ENCODE data around the gene ERC1. TPM values are rescaled to one million over a fixed set of nuclear protein-coding genes. Genes with fewer than 3 reads are reported as not detected.

ERC1 gene
- total RNA-seq, 1 experiment from 2014 or later = 55.1 TPM

- DNase-seq (ENCODE audit: unreplicated experiment) = no peak
- no peak for TF ChIP-seq CTCF (IDR thresholded peaks at IDR 0.05; ENCODE audit: unreplicated experiment)
- no peak overlapping the region for H3K27ac Mint-ChIP-seq (ENCODE audit: low read depth, unreplicated experiment)
- H3K27me3 Mint-ChIP-seq (ENCODE audit: insufficient read depth, unreplicated experiment) = no peaks in the 10 kb centered on the region
- ChIA-PET CTCF (interaction anchor here (0.6 to 1.3 kb wide), 3 partner anchors 57 to 293 kb away, joined by 4 to 5 read pairs (median 5); no protein-coding TSS in a partner anchor), POLR2A (interaction anchor here (1.0 to 1.1 kb wide), 3 partner anchors 9 to 71 kb away, joined by 3 to 4 read pairs (median 3); no protein-coding TSS in a partner anchor)
- TSS peak; percentile 17 for BruUV-seq (replicated peaks)
- no peaks in the 10 kb centered on the region for H3K4me1 Mint-ChIP-seq (ENCODE audit: insufficient read depth, unreplicated experiment)
- no peaks in the 10 kb centered on the region for H3K9me3 Mint-ChIP-seq (ENCODE audit: unreplicated experiment)
- peaks cover 22% of the 10 kb centered on the region for H3K36me3 Mint-ChIP-seq (ENCODE audit: insufficient read depth, unreplicated experiment)
- H3K4me3 Mint-ChIP-seq (ENCODE audit: unreplicated experiment) = no peak overlapping the region
- intact Hi-C loops (cut with micrococcal nuclease) = no loop called here
These were observed 300.7 kb downstream of the ERC1 start for GRCh38 chr12:1291601-1292332.

GRCh38 chr12:1293901-1294300 is 302.9 kb downstream of the ERC1 start:
- DNase-seq (ENCODE audit: unreplicated experiment) = no peak
- BruUV-seq (replicated peaks) = no TSS peak
- no peaks in the 10 kb centered on the region for H3K27me3 Mint-ChIP-seq (ENCODE audit: insufficient read depth, unreplicated experiment)
- POLR2A ChIA-PET = interaction anchor here (1.4 kb wide), 1 partner anchor 8 kb away, joined by 5 read pairs; no protein-coding TSS in a partner anchor
- H3K4me3 Mint-ChIP-seq (ENCODE audit: unreplicated experiment) = no peak overlapping the region
- no peak overlapping the region for H3K27ac Mint-ChIP-seq (ENCODE audit: low read depth, unreplicated experiment)
- H3K36me3 Mint-ChIP-seq (ENCODE audit: insufficient read depth, unreplicated experiment) = peaks cover 36% of the 10 kb centered on the region
- intact Hi-C loops (cut with micrococcal nuclease) = no loop called here
- no peaks in the 10 kb centered on the region for H3K4me1 Mint-ChIP-seq (ENCODE audit: insufficient read depth, unreplicated experiment)
- TF ChIP-seq CTCF (IDR thresholded peaks at IDR 0.05; ENCODE audit: unreplicated experiment) = no peak
- H3K9me3 Mint-ChIP-seq (ENCODE audit: unreplicated experiment) = peaks cover 7% of the 10 kb centered on the region
- CTCF ChIA-PET = no interaction called here

GRCh38 chr12:1297206-1297605 is 306.2 kb downstream of the ERC1 start:
- no peak for TF ChIP-seq CTCF (IDR thresholded peaks at IDR 0.05; ENCODE audit: unreplicated experiment)
- no peaks in the 10 kb centered on the region for H3K27me3 Mint-ChIP-seq (ENCODE audit: insufficient read depth, unreplicated experiment)
- intact Hi-C loops (cut with micrococcal nuclease) = no loop called here
- no TSS peak for BruUV-seq (replicated peaks)
- POLR2A ChIA-PET = no interaction called here
- peaks cover 7% of the 10 kb centered on the region for H3K9me3 Mint-ChIP-seq (ENCODE audit: unreplicated experiment)
- DNase-seq (ENCODE audit: unreplicated experiment) = no peak
- no peak overlapping the region for H3K4me3 Mint-ChIP-seq (ENCODE audit: unreplicated experiment)
- peaks cover 42% of the 10 kb centered on the region for H3K36me3 Mint-ChIP-seq (ENCODE audit: insufficient read depth, unreplicated experiment)
- H3K27ac Mint-ChIP-seq (ENCODE audit: low read depth, unreplicated experiment) = no peak overlapping the region
- no peaks in the 10 kb centered on the region for H3K4me1 Mint-ChIP-seq (ENCODE audit: insufficient read depth, unreplicated experiment)
- CTCF ChIA-PET = interaction anchor here (0.7 to 0.8 kb wide), 2 partner anchors 8 to 38 kb away, joined by 3 to 4 read pairs; no protein-coding TSS in a partner anchor

- H3K9me3 Mint-ChIP-seq (ENCODE audit: unreplicated experiment) = peaks cover 7% of the 10 kb centered on the region
- no peak for TF ChIP-seq CTCF (IDR thresholded peaks at IDR 0.05; ENCODE audit: unreplicated experiment)
- ChIA-PET CTCF (no interaction called here), POLR2A (interaction anchor here (0.9 kb wide), 1 partner anchor 909 kb away, joined by 3 read pairs; no protein-coding TSS in a partner anchor)
- H3K27ac Mint-ChIP-seq (ENCODE audit: low read depth, unreplicated experiment) = no peak overlapping the region
- no peaks in the 10 kb centered on the region for H3K27me3 Mint-ChIP-seq (ENCODE audit: insufficient read depth, unreplicated experiment)
- H3K36me3 Mint-ChIP-seq (ENCODE audit: insufficient read depth, unreplicated experiment) = peaks cover 38% of the 10 kb centered on the region
- no TSS peak for BruUV-seq (replicated peaks)
- intact Hi-C loops (cut with micrococcal nuclease) = no loop called here
- H3K4me3 Mint-ChIP-seq (ENCODE audit: unreplicated experiment) = no peak overlapping the region
- H3K4me1 Mint-ChIP-seq (ENCODE audit: insufficient read depth, unreplicated experiment) = no peaks in the 10 kb centered on the region
- DNase-seq (ENCODE audit: unreplicated experiment) = no peak
These were observed 306.7 kb downstream of the ERC1 start for GRCh38 chr12:1297639-1298175.
